NCI-H460 (cell line): ENCODE measurements around the gene SRSF11. TPM values are rescaled to one million over a fixed set of nuclear protein-coding genes. Genes with fewer than 3 reads are reported as not detected.

Source experiments
- DNase-seq: peaks from one replicate; pipeline ENCODE4 v3.0.0-alpha.2; 2016; ENCODE audit warnings: low read depth; ENCODE audit errors: extremely low read depth
- small RNA-seq, 2 experiments: library from RNA; depleted of rRNA; stranded (forward); fragments of <200 nt; gene quantifications; one replicate each; pipeline ENCODE3, GENCODE V24; 2014
- total RNA-seq: library from RNA; depleted of rRNA; stranded (reverse); fragments of >200 nt; shearing (Covaris generic); gene quantifications from 2 replicates; pipeline ENCODE4 v1.2.3, GENCODE V29; 2014; rRNA removed

The SRSF11 gene
- total RNA-seq, 1 experiment from 2014 or later = 89.2 TPM

- DNase-seq = no peak
Observed at GRCh38 chr1:70299472-70299871, 78.3 kb downstream of the SRSF11 start.

Small RNA genes lying within 50 kb of the gene (small RNA-seq; reads per million reads assigned to genes)
- gene RN7SL242P = 0 reads per million in 2 experiments

Other genes with a start within 250 kb of the SRSF11 start
- gene LRRC40, start 15.8 kb upstream of the SRSF11 start, total RNA-seq = 31.2 and 32.5 TPM in 2 replicates
- 27.9 and 28.4 TPM in 2 replicates for gene ANKRD13C, start 133.3 kb downstream of the SRSF11 start, total RNA-seq
- 56.0 and 62.7 TPM in 2 replicates for gene CTH, start 189.9 kb downstream of the SRSF11 start, total RNA-seq